ENCODE measurements around the gene CCDC12.

Gene CCDC12

DNA sequence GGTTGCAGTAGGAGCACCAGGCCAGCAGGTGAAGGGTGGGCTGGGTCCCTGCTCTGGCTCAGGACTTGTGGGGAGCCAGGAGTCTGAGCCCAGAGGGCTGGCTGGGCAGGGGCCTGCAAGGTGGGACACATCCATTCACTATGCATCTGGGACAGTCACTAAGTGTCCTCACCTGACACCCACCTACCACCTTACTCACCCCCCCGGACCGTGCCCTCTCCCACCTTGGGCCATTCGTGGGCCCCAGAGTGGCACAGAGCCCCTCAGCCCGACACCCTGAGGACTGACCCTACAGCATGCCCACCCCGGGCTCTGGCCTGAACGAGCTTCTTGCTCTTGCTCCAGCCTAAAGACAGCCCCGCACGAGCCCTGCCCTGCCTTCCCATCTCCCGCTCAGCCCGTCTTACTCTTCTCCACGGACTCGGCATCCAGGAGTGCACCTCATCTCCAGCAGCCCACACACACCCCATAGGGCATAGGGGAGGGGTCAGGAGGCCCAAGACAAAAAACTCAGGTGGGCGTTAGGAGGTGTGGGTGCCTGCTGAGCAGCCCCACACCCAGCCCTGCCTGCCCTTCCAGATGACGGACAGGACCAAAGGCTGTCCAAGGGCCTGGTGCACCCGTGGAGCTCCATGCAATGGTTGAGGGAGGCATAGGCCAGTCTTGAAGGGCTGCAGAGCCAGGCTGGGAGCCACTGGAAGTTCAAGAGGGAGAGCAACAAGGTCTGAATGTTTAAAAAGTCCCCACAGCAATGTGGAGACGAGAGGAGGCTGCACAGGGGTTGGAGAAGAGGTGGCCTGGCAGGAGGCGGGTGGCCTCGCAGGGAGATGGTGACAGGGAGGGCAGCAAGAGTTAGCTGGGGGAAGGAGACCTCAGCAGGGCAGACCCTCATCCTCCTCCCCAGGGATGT is 72.0 kb downstream of the CCDC12 start:
- TF ChIP-seq, protein P1, sequence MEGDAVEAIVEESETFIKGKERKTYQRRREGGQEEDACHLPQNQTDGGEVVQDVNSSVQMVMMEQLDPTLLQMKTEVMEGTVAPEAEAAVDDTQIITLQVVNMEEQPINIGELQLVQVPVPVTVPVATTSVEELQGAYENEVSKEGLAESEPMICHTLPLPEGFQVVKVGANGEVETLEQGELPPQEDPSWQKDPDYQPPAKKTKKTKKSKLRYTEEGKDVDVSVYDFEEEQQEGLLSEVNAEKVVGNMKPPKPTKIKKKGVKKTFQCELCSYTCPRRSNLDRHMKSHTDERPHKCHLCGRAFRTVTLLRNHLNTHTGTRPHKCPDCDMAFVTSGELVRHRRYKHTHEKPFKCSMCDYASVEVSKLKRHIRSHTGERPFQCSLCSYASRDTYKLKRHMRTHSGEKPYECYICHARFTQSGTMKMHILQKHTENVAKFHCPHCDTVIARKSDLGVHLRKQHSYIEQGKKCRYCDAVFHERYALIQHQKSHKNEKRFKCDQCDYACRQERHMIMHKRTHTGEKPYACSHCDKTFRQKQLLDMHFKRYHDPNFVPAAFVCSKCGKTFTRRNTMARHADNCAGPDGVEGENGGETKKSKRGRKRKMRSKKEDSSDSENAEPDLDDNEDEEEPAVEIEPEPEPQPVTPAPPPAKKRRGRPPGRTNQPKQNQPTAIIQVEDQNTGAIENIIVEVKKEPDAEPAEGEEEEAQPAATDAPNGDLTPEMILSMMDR (IDR thresholded peaks at IDR 0.05; ENCODE audit: control extremely low read depth, extremely low read depth, low read depth, missing control alignments) = no peak
- CTCF ChIA-PET = interaction anchor here (0.6 to 1.3 kb wide), 2 partner anchors 9 to 10 kb away, joined by 3 to 5 read pairs; no protein-coding TSS in a partner anchor
- POLR2A ChIA-PET = no interaction called here
- no peak for DNase-seq (ENCODE audit: extremely low spot score)

DNA sequence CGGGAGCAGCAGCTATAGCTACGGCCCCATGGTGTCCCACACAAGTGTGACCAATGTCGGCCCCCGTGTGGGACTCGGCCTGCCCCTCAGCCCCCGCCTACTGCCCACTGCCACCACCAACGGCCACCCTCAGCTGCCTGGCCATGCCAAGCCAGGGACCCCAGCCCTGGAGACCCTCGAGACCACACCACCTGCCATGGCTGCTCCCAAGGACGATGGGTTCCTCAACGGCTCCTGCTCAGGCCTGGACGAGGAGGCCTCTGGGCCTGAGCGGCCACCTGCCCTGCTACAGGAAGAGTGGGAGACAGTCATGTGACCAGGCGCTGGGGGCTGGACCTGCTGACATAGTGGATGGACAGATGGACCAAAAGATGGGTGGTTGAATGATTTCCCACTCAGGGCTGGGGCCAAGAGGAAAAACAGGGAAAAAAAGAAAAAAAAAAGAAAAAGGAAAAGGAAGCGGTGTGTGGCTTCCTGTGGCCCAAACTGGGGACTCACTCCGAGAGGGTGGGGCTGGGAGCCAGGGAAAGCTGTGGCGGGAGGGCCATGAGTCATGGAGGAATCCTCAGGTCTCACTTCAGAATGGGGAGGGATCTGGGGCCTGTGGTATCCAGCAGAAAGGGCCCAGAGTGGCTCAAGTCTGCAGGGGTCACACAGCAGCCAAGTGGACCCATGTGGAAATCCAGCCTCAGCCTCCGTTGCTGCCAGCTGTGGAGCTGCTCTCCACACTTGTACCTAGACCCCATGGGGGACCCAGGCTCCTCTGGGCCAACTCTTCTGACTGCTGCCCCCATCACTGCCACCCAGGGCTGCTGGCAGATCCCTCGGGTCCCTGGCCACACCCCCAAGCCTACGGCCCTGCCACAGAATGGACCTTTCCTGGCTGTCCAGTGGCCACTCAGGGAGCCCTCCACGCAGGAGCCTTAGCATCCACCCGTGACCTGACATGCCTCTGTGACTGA is 72.9 kb downstream of the CCDC12 start:
- DNase-seq (ENCODE audit: extremely low spot score) = no peak
- CTCF ChIA-PET = interaction anchor here (0.6 to 1.4 kb wide), 2 partner anchors 8 to 36 kb away, joined by 3 read pairs; no protein-coding TSS in a partner anchor
- POLR2A ChIA-PET = no interaction called here
- TF ChIP-seq, protein P1 (IDR thresholded peaks at IDR 0.05; ENCODE audit: control extremely low read depth, extremely low read depth, low read depth, missing control alignments) = no peak

DNA sequence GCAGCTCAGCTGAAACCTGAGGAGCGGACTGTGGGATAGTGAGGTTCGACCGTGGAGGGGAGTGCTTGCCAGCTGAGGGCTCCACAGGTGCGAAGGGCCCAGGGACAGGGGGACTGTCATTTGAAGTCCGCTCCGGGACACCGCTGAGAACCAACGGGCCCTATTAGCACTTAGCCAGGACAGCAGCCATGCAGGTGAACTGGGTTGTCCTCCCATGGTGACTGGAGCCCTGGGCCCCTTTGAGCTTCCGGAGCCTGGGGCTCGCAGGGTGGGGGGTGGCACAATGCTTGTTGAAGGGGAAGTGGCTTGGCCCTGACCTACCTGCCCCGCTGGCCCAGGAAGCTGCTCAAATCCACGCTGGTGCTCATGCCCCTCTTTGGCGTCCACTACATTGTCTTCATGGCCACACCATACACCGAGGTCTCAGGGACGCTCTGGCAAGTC is 74.3 kb downstream of the CCDC12 start:
- ChIA-PET POLR2A (no interaction called here), CTCF (interaction anchor here (1.3 to 1.4 kb wide), 3 partner anchors 9 to 35 kb away, joined by 3 to 6 read pairs (median 4); no protein-coding TSS in a partner anchor)

DNA sequence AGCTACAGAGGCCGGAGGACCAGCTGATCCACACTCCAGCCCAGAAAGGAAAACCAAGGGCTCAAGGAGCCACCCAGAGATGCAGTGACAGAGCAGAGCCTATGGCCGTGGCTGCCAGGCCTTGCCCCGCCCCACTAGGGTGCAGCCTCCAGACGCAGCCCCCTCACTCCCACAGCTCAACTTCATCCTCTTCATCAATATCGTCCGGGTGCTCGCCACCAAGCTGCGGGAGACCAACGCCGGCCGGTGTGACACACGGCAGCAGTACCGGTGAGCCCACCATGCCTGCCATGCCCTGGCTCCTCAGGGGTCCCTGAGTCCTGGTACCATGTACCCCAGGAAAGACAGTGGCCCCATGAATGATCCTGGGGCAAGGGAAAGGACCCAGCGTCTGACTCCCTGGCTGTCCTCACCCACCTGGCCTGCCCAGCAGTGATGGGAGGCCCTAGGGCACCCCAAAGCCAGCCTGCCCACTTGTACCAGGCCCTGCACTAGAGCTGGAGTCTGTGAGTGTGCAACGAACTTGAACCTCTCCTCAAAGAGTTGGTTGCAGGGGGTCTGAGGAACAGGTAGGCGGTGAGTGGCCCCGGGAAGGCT is 74.9 kb downstream of the CCDC12 start:
- ChIA-PET POLR2A (no interaction called here), CTCF (interaction anchor here (0.9 to 3.3 kb wide), 7 partner anchors 8 to 196 kb away, joined by 3 to 21 read pairs (median 4); no protein-coding TSS in a partner anchor)
- TF ChIP-seq, protein P1 (IDR thresholded peaks at IDR 0.05; ENCODE audit: control extremely low read depth, extremely low read depth, low read depth, missing control alignments) = no peak
- no peak for DNase-seq (ENCODE audit: extremely low spot score)

More for the DNA sequence above, 74.3 kb downstream of the CCDC12 start:
- no peak for DNase-seq (ENCODE audit: extremely low spot score)
- TF ChIP-seq, protein P1 (IDR thresholded peaks at IDR 0.05; ENCODE audit: control extremely low read depth, extremely low read depth, low read depth, missing control alignments) = no peak

DNA sequence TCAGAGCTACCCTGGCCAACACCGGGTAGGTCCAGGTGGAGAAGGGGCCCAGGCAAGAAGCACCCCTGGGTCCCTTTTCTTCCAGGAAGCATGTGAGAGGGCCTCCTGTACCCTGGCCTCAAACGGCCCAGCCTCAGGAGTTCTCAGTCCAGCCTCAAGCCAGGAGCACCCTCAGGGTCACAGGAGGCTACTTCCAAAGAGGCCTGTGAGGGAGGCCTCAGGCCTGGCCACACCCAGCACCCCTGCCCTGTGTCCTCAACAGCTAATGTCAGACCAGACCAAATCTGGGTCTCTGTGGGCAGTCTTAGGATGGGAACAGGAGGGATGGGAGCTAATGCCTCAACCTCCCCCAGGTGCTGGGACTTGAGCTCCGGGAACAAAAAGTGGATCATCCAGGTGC is 75.5 kb downstream of the CCDC12 start:
- DNase-seq (ENCODE audit: extremely low spot score) = no peak
- ChIA-PET POLR2A (no interaction called here), CTCF (interaction anchor here (0.9 to 3.3 kb wide), 5 partner anchors 8 to 196 kb away, joined by 3 to 21 read pairs (median 4); no protein-coding TSS in a partner anchor)
- TF ChIP-seq, protein P1 (IDR thresholded peaks at IDR 0.05; ENCODE audit: control extremely low read depth, extremely low read depth, low read depth, missing control alignments) = no peak

Measured in GM10248 (cell line).